HEK293 (cell line): Measurements from ENCODE around the gene LIMK1.
"Not testable (repeated sequence)": the region's sequence is repeated elsewhere in the genome, so short reads cannot be mapped to it uniquely, and the experiment has no call there.

Source experiments
- CTCF ChIA-PET: fragments of 350-600 bp; formaldehyde crosslinking; extraction: SDS; loops from one replicate; lab custom pipeline; 2021; ENCODE audit warnings: antibody characterized with exemption; lab: Yijun Ruan, JAX
- POLR2A ChIA-PET: fragments of 300-600 bp; formaldehyde crosslinking; extraction: SDS; loops from one replicate; lab custom pipeline; 2020; ENCODE audit warnings: antibody characterized with exemption, inconsistent platforms; lab: Yijun Ruan, JAX
- H3K27ac ChIP-seq: fragments of 200-500 bp; sonication (Bioruptor generic); 2 replicates; pipeline ENCODE4 v1.5.1; 2014; ENCODE audit warnings: low read depth, low read length, control low read depth, inconsistent platforms; ENCODE audit errors: extremely low read depth
- H3K36me3 ChIP-seq, 2 experiments: fragments of 200-500 bp in 1 of 2; sonication (Bioruptor generic) in 1 of 2; 1 replicate in 1 of 2; 2 replicates in 1 of 2; pipeline ENCODE4 v1.5.1; 2014 to 2017; ENCODE audit warnings: inconsistent platforms in 2 of 2, low read length in 2 of 2; ENCODE audit not compliant: control insufficient read depth in 2 of 2, insufficient read depth in 1 of 2
- H3K4me1 ChIP-seq: fragments of 200-500 bp; sonication (Bioruptor generic); 2 replicates; pipeline ENCODE4 v1.5.1; 2014; ENCODE audit warnings: mild to moderate bottlenecking, low read length, inconsistent platforms; ENCODE audit not compliant: control insufficient read depth, insufficient read depth
- H3K4me3 ChIP-seq: 2 replicates; pipeline ENCODE4 v1.5.1; 2011; ENCODE audit warnings: low read depth, mild to moderate bottlenecking, control low read depth, low read length, moderate library complexity
- H3K9me3 ChIP-seq: fragments of 200-500 bp; sonication (Bioruptor generic); 2 replicates; pipeline ENCODE4 v1.5.1; 2014; ENCODE audit warnings: low read depth, low read length, inconsistent platforms; ENCODE audit not compliant: control insufficient read depth, insufficient read depth
- GLIS2 ChIP-seq: fragments of 450-650 bp; formaldehyde crosslinking; IDR thresholded peaks from 2 replicates; pipeline ENCODE4 v1.5.1; 2016; ENCODE audit warnings: missing biosample characterization, missing genetic modification characterization
- KLF1 ChIP-seq: fragments of 450-650 bp; formaldehyde crosslinking; IDR thresholded peaks from 2 replicates; pipeline ENCODE4 v1.5.1; 2016; ENCODE audit warnings: missing biosample characterization, missing genetic modification characterization
- SETDB1 ChIP-seq: IDR thresholded peaks from one replicate; pipeline ENCODE4 v1.6.1; 2017; ENCODE audit warnings: mild to moderate bottlenecking, low read length, moderate library complexity, mixed read lengths; ENCODE audit not compliant: insufficient read length
- ZNF16 ChIP-seq: fragments of 450-650 bp; formaldehyde crosslinking; IDR thresholded peaks from 2 replicates; pipeline ENCODE4 v1.5.1; 2016; ENCODE audit warnings: low read depth, missing biosample characterization, missing genetic modification characterization
- ZNF366 ChIP-seq: fragments of 450-650 bp; formaldehyde crosslinking; conservative IDR thresholded peaks from 2 replicates; pipeline ENCODE4 v1.5.1; 2016; ENCODE audit warnings: missing biosample characterization, missing genetic modification characterization
- ZNF571 ChIP-seq: fragments of 450-650 bp; formaldehyde crosslinking; IDR thresholded peaks from 2 replicates; pipeline ENCODE4 v1.5.0; 2017; ENCODE audit warnings: missing biosample characterization, missing genetic modification characterization
- ZNF596 ChIP-seq: fragments of 450-650 bp; IDR thresholded peaks from 2 replicates; pipeline ENCODE4 v1.5.0; 2018; ENCODE audit warnings: missing biosample characterization, mild to moderate bottlenecking, missing genetic modification characterization, moderate library complexity
- ZNF791 ChIP-seq: fragments of 450-650 bp; formaldehyde crosslinking; IDR thresholded peaks from 2 replicates; pipeline ENCODE4 v1.5.1; 2016; ENCODE audit warnings: missing biosample characterization, missing genetic modification characterization

Gene LIMK1

GRCh38 chr7:74165867-74166593, 82.4 kb downstream of the LIMK1 start:
- POLR2A ChIA-PET: no interaction called here
- Histone ChIP-seq H3K27ac (no peak overlapping the region), H3K9me3 (no peaks in the 10 kb centered on the region), H3K4me3 (no peak overlapping the region), H3K36me3 (no peaks in the 10 kb centered on the region), H3K4me1 (no peaks in the 10 kb centered on the region)
- CTCF ChIA-PET: interaction anchor here (0.7 to 1.6 kb wide), 3 partner anchors 28 to 114 kb away, joined by 3 read pairs; no protein-coding TSS in a partner anchor
- TF ChIP-seq GLIS2: no peak
- no peak for TF ChIP-seq SETDB1
- no peak for TF ChIP-seq ZNF366 (tag by site-specific recombination)
- TF ChIP-seq ZNF596 (tag by site-specific recombination): no peak
- TF ChIP-seq ZNF16 (tag by site-specific recombination): no peak
- TF ChIP-seq ZNF571 (tag by site-specific recombination): no peak
- TF ChIP-seq ZNF791: no peak

- H3K4me3 ChIP-seq, H3K9me3 ChIP-seq, H3K27ac ChIP-seq, H3K36me3 ChIP-seq, H3K4me1 ChIP-seq: not testable (repeated sequence)
- ChIA-PET CTCF (interaction anchor here (1.0 to 1.6 kb wide), 2 partner anchors 16 to 115 kb away, joined by 3 to 4 read pairs; no protein-coding TSS in a partner anchor), POLR2A (interaction anchor here (0.6 to 0.7 kb wide), 2 partner anchors 177 to 393 kb away, joined by 3 to 5 read pairs; no protein-coding TSS in a partner anchor)
- TF ChIP-seq KLF1: peak; percentile 74
Observed at GRCh38 chr7:74167324-74167723, 83.7 kb downstream of the LIMK1 start.
